Measurements from ENCODE around the gene MRPS6. TPM values are rescaled to one million over a fixed set of nuclear protein-coding genes. Genes with fewer than 3 reads are reported as not detected.

MRPS6 gene
- total RNA-seq, 4 donors from 2014 or later = 25.4 to 28.0 (median 26.1) TPM

- DNase-seq (ENCODE audit: low spot score) (no peak), ATAC-seq (ENCODE audit: low FRiP score) (no peak)
- TF ChIP-seq CTCF (IDR thresholded peaks at IDR 0.05) = no peak
Measured at GRCh38 chr21:34071683-34072082, 1.7 kb upstream of the MRPS6 start.

GRCh38 chr21:34072145-34073031, 990 bp upstream of the MRPS6 start:
- DNase-seq (ENCODE audit: low spot score) = no peak

GRCh38 chr21:34073749-34074282, 438 bp downstream of the MRPS6 start:
- ATAC-seq (ENCODE audit: low FRiP score) = peak; percentile 55
- TF ChIP-seq CTCF (IDR thresholded peaks at IDR 0.05) = no peak
- no peak for DNase-seq (ENCODE audit: low spot score)

More at GRCh38 chr21:34072145-34073031, 990 bp upstream of the MRPS6 start:
- TF ChIP-seq CTCF (IDR thresholded peaks at IDR 0.05) = no peak
- peak; percentile 79 for ATAC-seq (ENCODE audit: low FRiP score)

GRCh38 chr21:34074283-34075090, 1.1 kb downstream of the MRPS6 start:
- no peak for TF ChIP-seq CTCF (IDR thresholded peaks at IDR 0.05)
- ATAC-seq (ENCODE audit: low FRiP score) = no peak
- no peak for DNase-seq (ENCODE audit: low spot score)

- no peak for TF ChIP-seq CTCF (IDR thresholded peaks at IDR 0.05)
- no peak for DNase-seq (ENCODE audit: low spot score)
- no peak for ATAC-seq (ENCODE audit: low FRiP score)
Measured at GRCh38 chr21:34075091-34075425, 1.7 kb downstream of the MRPS6 start.

- no peak for TF ChIP-seq CTCF (IDR thresholded peaks at IDR 0.05)
- ATAC-seq (ENCODE audit: low FRiP score) = no peak
- DNase-seq (ENCODE audit: low spot score) = no peak
Measured at GRCh38 chr21:34075760-34076660, 2.6 kb downstream of the MRPS6 start.
